Liver (tissue), 9 donors: ENCODE data around the gene AUH. TPM values are rescaled to one million over a fixed set of nuclear protein-coding genes. Genes with fewer than 3 reads are reported as not detected.

Experiments used
- DNase-seq: peaks from one replicate; pipeline ENCODE4 v3.0.0-alpha.2; 2017; ENCODE audit warnings: low spot score
- H3K27ac ChIP-seq, 2 donors: one replicate each; pipeline ENCODE4 v1.7.0; 2013; ENCODE audit warnings: inconsistent platforms in 2 of 2, low read length in 2 of 2, control low read depth in 1 of 2, low read depth in 1 of 2, mild to moderate bottlenecking in 1 of 2
- H3K27me3 ChIP-seq, 4 donors: one replicate each; pipeline versions ENCODE4 v1.6.1 to v1.7.0; 2013; ENCODE audit warnings: low read length in 3 of 4, inconsistent platforms in 1 of 4, mild to moderate bottlenecking in 1 of 4, moderate library complexity in 1 of 4; ENCODE audit not compliant: control insufficient read depth in 4 of 4, insufficient read depth in 4 of 4
- H3K36me3 ChIP-seq, 4 donors: one replicate each; pipeline versions ENCODE4 v1.6.1 to v1.7.0; 2013; ENCODE audit warnings: low read length in 3 of 4, mild to moderate bottlenecking in 3 of 4, low read depth in 1 of 4, moderate library complexity in 1 of 4; ENCODE audit not compliant: control insufficient read depth in 4 of 4, insufficient read depth in 3 of 4
- H3K4me1 ChIP-seq, 4 donors: one replicate each; pipeline versions ENCODE4 v1.6.1 to v1.7.0; 2013; ENCODE audit warnings: low read length in 3 of 4, mild to moderate bottlenecking in 3 of 4, moderate library complexity in 1 of 4; ENCODE audit not compliant: control insufficient read depth in 4 of 4, insufficient read depth in 4 of 4
- H3K4me3 ChIP-seq, 3 donors: one replicate each; pipeline versions ENCODE4 v1.6.1 to v1.7.0; 2013; ENCODE audit warnings: low read length in 3 of 3, control low read depth in 1 of 3, low read depth in 1 of 3, mild to moderate bottlenecking in 1 of 3
- H3K9ac ChIP-seq, 2 donors: one replicate each; pipeline ENCODE4 v1.7.0; 2013; ENCODE audit warnings: low read length in 2 of 2, mild to moderate bottlenecking in 2 of 2, moderate library complexity in 2 of 2, control low read depth in 1 of 2, low read depth in 1 of 2
- H3K9me3 ChIP-seq, 4 donors: one replicate each; pipeline versions ENCODE4 v1.6.1 to v1.7.0; 2013; ENCODE audit warnings: low read length in 3 of 4; ENCODE audit not compliant: control insufficient read depth in 4 of 4
- EGR1 ChIP-seq, 2 donors: IDR thresholded peaks; 2 replicates each; pipeline ENCODE4 v1.6.1; 2016 to 2018; ENCODE audit warnings: antibody characterized with exemption in 2 of 2, low read depth in 2 of 2
- FOXA1 ChIP-seq: IDR thresholded peaks from 2 replicates; pipeline ENCODE4 v1.6.1; 2016; ENCODE audit warnings: antibody characterized with exemption
- FOXA2 ChIP-seq: IDR thresholded peaks from 2 replicates; pipeline ENCODE4 v1.6.1; 2016; ENCODE audit warnings: antibody characterized with exemption
- GABPA ChIP-seq, 2 donors: IDR thresholded peaks in 1 of 2; conservative IDR thresholded peaks in 1 of 2; 2 replicates each; pipeline ENCODE4 v1.6.1; 2016; ENCODE audit warnings: antibody characterized with exemption in 2 of 2, mild to moderate bottlenecking in 1 of 2, moderate library complexity in 1 of 2
- HNF4G ChIP-seq: IDR thresholded peaks from 2 replicates; pipeline ENCODE4 v1.6.1; 2016; ENCODE audit warnings: antibody characterized with exemption
- JUND ChIP-seq, 2 donors: IDR thresholded peaks; 2 replicates each; pipeline ENCODE4 v1.6.1; 2016; ENCODE audit warnings: antibody characterized with exemption in 2 of 2
- NR2F2 ChIP-seq: IDR thresholded peaks from 2 replicates; pipeline ENCODE4 v1.6.1; 2016; ENCODE audit warnings: antibody characterized with exemption
- RAD21 ChIP-seq, 2 donors: IDR thresholded peaks; 2 replicates each; pipeline ENCODE4 v1.6.1; 2016; ENCODE audit warnings: antibody characterized with exemption in 2 of 2, mild to moderate bottlenecking in 2 of 2
- RXRA ChIP-seq, 2 donors: IDR thresholded peaks; 2 replicates each; pipeline ENCODE4 v1.6.1; 2017 to 2018; ENCODE audit warnings: antibody characterized with exemption in 2 of 2, mild to moderate bottlenecking in 1 of 2
- SP1 ChIP-seq: IDR thresholded peaks from 2 replicates; pipeline ENCODE4 v1.6.1; 2018; ENCODE audit warnings: antibody characterized with exemption, mild to moderate bottlenecking
- YY1 ChIP-seq: IDR thresholded peaks from 2 replicates; pipeline ENCODE4 v1.6.1; 2016; ENCODE audit warnings: antibody characterized with exemption, mild to moderate bottlenecking
- WGBS: extraction: QIAGEN DNeasy Blood & Tissue Kit; methylation state at CpG from one replicate; pipeline ENCODE4 v1.1.7; 2013; 5-methylcytosine and 5-hydroxymethylcytosine counted together
- polyA plus RNA-seq, 2 donors: library from polyadenylated mRNA; stranded (reverse) in 1 of 2; unstranded in 1 of 2; fragments of 200-250 nt in 1 of 2; fragments of >200 nt in 1 of 2; fragmentation: Nextera tagmentation in 1 of 2; extraction: Ambion mirVana in 1 of 2; gene quantifications; one replicate each; pipeline versions ENCODE4 v1.2.1 to v1.2.3, GENCODE V29; 2013 to 2015
- total RNA-seq, 2 donors: library from RNA; depleted of rRNA; stranded (reverse); fragments of >200 nt; gene quantifications; one replicate each; pipeline ENCODE4 v1.2.3, GENCODE V29; 2014
- TF ChIP-seq, protein P1 (sequence below): IDR thresholded peaks from 2 replicates; pipeline ENCODE4 v1.6.1; 2016; ENCODE audit warnings: antibody characterized with exemption
- TF ChIP-seq, protein P2 (sequence below): IDR thresholded peaks from 2 replicates; pipeline ENCODE4 v1.6.1; 2016; ENCODE audit warnings: antibody characterized with exemption
- TF ChIP-seq, protein P3 (sequence below): fragments of 150-350 bp; IDR thresholded peaks from 2 replicates; pipeline ENCODE4 v1.5.1; 2017; ENCODE audit warnings: improper control_type of control experiment, low read depth, low read length; ENCODE audit not compliant: missing input control
- TF ChIP-seq, protein P4 (sequence below): IDR thresholded peaks from 2 replicates; pipeline ENCODE4 v1.6.1; 2016; ENCODE audit warnings: antibody characterized with exemption
- TF ChIP-seq, protein P5 (sequence below): IDR thresholded peaks from 2 replicates; pipeline ENCODE4 v1.6.1; 2016; ENCODE audit warnings: antibody characterized with exemption, mild to moderate bottlenecking
- donor health status: healthy.
- donor health status: healthy.
- donor health status: healthy.
- donor health status: healthy.
- donor health status: healthy.

AUH gene
- total and polyA plus RNA-seq, 4 donors = 12.1 to 30.0 (median 24.9) TPM

DNA sequence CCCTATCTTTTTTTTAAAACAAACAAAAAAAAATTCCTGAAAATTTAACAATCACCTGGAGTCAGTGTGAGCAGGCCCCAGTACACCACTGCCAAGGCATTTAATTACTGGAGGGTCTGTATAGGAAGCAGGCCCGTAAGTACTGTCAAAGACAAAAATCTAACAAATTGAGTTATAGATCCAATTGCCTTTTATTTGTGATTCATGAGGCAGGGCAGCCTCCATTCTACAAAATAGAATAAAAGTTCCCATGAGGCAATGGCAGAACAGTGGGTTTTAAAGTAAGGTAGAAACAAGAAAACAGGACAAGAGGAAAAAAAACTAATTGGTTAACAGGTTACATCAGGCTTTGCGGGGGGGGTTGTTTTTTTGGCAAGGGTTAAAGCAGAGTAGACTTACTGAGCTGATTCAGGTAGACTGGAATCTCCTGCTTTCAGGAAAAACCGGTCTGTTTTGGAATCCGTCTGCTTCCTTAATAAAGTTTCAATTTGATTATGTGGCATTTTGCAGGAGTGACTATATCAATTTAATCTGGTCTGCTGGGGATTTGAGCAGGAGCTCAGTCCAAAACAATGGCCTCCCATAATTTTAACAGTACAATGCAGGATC, 48.9 kb downstream of the AUH start:
- Histone ChIP-seq H3K4me3 (no peak overlapping the region), H3K4me1 (no peaks in the 10 kb centered on the region), H3K9me3 (no peaks in the 10 kb centered on the region), H3K36me3 (no peaks in the 10 kb centered on the region), H3K27ac (no peak overlapping the region), H3K27me3 (no peaks in the 10 kb centered on the region), H3K9ac (no peak overlapping the region)
- 91% methylated on average over 4 of the region's 4 CpGs for WGBS
- TF ChIP-seq RAD21 (IDR thresholded peaks at IDR 0.05) (no peak), EGR1 (IDR thresholded peaks at IDR 0.05; ENCODE audit: low read depth in 2 of 2) (no peak), GABPA (IDR thresholded peaks at IDR 0.05 in 1 of 2, conservative IDR thresholded peaks at IDR 0.05 in 1 of 2) (no peak)
- TF ChIP-seq, protein P1, sequence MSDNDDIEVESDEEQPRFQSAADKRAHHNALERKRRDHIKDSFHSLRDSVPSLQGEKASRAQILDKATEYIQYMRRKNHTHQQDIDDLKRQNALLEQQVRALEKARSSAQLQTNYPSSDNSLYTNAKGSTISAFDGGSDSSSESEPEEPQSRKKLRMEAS = no peak
- no peak for DNase-seq

DNA sequence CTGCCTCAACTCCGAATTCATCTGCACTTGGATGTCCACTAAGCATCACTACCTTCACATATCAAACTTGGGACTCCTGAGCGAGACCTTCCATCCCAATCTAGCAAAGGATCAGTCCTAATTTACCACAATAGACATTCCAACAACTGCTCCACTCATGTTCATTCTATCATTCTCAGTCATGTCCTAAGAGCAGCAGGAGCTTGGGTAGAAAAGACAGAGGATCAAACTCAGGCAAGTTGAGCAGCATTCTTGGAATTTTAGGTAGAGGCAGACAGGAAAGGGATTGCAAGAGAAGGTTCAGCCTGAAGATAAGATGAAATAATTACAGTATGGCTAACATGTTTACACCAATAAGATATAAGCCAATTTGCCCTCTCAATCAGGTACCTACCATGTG, 51.7 kb downstream of the AUH start:
- H3K36me3 ChIP-seq = peaks cover 0 to 3% (median 0%) of the 10 kb centered on the region in 4 donors
- H3K4me1 ChIP-seq = no peaks in the 10 kb centered on the region
- WGBS = 97% methylated on average over 2 of the region's 2 CpGs
- H3K27me3 ChIP-seq = no peaks in the 10 kb centered on the region
- no peak overlapping the region for H3K9ac ChIP-seq
- H3K9me3 ChIP-seq = no peaks in the 10 kb centered on the region
- no peak for DNase-seq
- H3K4me3 ChIP-seq = no peak overlapping the region
- no peak overlapping the region for H3K27ac ChIP-seq
- TF ChIP-seq, protein P2, sequence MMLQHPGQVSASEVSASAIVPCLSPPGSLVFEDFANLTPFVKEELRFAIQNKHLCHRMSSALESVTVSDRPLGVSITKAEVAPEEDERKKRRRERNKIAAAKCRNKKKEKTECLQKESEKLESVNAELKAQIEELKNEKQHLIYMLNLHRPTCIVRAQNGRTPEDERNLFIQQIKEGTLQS = no peak
- TF ChIP-seq EGR1 (IDR thresholded peaks at IDR 0.05; ENCODE audit: low read depth in 2 of 2) = no peak
- TF ChIP-seq, protein P3, sequence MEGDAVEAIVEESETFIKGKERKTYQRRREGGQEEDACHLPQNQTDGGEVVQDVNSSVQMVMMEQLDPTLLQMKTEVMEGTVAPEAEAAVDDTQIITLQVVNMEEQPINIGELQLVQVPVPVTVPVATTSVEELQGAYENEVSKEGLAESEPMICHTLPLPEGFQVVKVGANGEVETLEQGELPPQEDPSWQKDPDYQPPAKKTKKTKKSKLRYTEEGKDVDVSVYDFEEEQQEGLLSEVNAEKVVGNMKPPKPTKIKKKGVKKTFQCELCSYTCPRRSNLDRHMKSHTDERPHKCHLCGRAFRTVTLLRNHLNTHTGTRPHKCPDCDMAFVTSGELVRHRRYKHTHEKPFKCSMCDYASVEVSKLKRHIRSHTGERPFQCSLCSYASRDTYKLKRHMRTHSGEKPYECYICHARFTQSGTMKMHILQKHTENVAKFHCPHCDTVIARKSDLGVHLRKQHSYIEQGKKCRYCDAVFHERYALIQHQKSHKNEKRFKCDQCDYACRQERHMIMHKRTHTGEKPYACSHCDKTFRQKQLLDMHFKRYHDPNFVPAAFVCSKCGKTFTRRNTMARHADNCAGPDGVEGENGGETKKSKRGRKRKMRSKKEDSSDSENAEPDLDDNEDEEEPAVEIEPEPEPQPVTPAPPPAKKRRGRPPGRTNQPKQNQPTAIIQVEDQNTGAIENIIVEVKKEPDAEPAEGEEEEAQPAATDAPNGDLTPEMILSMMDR = no peak

DNA sequence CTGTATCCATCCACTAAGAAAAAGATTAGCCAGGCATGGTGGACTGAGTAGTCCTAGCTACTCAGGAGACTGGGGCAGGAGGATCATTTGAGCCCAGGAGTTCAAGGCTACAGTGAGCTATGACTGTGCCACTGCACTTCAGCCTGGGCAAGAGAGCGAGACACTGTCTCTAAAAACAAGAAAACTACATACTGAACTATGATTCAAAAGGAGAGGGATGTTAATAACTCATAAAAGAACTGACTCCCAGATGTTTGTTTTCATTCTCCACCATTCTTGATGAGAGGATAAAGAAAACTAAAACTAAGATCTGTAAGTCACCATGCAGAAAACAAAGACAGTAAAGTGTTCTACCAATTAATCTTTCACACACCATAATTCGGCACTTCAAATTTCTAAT, 53.5 kb downstream of the AUH start:
- Histone ChIP-seq H3K27me3 (no peaks in the 10 kb centered on the region), H3K4me1 (no peaks in the 10 kb centered on the region), H3K9me3 (no peaks in the 10 kb centered on the region), H3K4me3 (no peak overlapping the region), H3K27ac (no peak overlapping the region), H3K36me3 (peaks cover 0 to 3% (median 0%) of the 10 kb centered on the region in 4 donors), H3K9ac (no peak overlapping the region)
- WGBS = 96% methylated on average over 2 of the region's 2 CpGs
- no peak for DNase-seq
- TF ChIP-seq EGR1 (IDR thresholded peaks at IDR 0.05; ENCODE audit: low read depth in 2 of 2) (no peak), RAD21 (IDR thresholded peaks at IDR 0.05) (no peak), RXRA (IDR thresholded peaks at IDR 0.05) (no peak), HNF4G (no peak), SP1 (no peak), FOXA2 (no peak), NR2F2 (no peak), FOXA1 (no peak), YY1 (no peak), JUND (IDR thresholded peaks at IDR 0.05) (no peak), GABPA (IDR thresholded peaks at IDR 0.05 in 1 of 2, conservative IDR thresholded peaks at IDR 0.05 in 1 of 2) (no peak)
- TF ChIP-seq, protein P1 = no peak
- TF ChIP-seq, protein P2 = no peak
- TF ChIP-seq, protein P4, sequence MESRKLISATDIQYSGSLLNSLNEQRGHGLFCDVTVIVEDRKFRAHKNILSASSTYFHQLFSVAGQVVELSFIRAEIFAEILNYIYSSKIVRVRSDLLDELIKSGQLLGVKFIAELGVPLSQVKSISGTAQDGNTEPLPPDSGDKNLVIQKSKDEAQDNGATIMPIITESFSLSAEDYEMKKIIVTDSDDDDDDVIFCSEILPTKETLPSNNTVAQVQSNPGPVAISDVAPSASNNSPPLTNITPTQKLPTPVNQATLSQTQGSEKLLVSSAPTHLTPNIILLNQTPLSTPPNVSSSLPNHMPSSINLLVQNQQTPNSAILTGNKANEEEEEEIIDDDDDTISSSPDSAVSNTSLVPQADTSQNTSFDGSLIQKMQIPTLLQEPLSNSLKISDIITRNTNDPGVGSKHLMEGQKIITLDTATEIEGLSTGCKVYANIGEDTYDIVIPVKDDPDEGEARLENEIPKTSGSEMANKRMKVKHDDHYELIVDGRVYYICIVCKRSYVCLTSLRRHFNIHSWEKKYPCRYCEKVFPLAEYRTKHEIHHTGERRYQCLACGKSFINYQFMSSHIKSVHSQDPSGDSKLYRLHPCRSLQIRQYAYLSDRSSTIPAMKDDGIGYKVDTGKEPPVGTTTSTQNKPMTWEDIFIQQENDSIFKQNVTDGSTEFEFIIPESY = no peak
- TF ChIP-seq, protein P5, sequence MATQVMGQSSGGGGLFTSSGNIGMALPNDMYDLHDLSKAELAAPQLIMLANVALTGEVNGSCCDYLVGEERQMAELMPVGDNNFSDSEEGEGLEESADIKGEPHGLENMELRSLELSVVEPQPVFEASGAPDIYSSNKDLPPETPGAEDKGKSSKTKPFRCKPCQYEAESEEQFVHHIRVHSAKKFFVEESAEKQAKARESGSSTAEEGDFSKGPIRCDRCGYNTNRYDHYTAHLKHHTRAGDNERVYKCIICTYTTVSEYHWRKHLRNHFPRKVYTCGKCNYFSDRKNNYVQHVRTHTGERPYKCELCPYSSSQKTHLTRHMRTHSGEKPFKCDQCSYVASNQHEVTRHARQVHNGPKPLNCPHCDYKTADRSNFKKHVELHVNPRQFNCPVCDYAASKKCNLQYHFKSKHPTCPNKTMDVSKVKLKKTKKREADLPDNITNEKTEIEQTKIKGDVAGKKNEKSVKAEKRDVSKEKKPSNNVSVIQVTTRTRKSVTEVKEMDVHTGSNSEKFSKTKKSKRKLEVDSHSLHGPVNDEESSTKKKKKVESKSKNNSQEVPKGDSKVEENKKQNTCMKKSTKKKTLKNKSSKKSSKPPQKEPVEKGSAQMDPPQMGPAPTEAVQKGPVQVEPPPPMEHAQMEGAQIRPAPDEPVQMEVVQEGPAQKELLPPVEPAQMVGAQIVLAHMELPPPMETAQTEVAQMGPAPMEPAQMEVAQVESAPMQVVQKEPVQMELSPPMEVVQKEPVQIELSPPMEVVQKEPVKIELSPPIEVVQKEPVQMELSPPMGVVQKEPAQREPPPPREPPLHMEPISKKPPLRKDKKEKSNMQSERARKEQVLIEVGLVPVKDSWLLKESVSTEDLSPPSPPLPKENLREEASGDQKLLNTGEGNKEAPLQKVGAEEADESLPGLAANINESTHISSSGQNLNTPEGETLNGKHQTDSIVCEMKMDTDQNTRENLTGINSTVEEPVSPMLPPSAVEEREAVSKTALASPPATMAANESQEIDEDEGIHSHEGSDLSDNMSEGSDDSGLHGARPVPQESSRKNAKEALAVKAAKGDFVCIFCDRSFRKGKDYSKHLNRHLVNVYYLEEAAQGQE = no peak
